Diencephalon (tissue), 1 donor: ENCODE measurements around the gene DRG2. TPM values are rescaled to one million over a fixed set of nuclear protein-coding genes. Genes with fewer than 3 reads are reported as not detected.

Experiments used
- total RNA-seq: library from RNA; depleted of rRNA; stranded (reverse); fragments of >200 nt; gene quantifications from one replicate; pipeline ENCODE4 v1.2.3, GENCODE V29; 2014

DRG2 gene, protein sequence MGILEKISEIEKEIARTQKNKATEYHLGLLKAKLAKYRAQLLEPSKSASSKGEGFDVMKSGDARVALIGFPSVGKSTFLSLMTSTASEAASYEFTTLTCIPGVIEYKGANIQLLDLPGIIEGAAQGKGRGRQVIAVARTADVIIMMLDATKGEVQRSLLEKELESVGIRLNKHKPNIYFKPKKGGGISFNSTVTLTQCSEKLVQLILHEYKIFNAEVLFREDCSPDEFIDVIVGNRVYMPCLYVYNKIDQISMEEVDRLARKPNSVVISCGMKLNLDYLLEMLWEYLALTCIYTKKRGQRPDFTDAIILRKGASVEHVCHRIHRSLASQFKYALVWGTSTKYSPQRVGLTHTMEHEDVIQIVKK
- 18.5 TPM for total RNA-seq

DNA sequence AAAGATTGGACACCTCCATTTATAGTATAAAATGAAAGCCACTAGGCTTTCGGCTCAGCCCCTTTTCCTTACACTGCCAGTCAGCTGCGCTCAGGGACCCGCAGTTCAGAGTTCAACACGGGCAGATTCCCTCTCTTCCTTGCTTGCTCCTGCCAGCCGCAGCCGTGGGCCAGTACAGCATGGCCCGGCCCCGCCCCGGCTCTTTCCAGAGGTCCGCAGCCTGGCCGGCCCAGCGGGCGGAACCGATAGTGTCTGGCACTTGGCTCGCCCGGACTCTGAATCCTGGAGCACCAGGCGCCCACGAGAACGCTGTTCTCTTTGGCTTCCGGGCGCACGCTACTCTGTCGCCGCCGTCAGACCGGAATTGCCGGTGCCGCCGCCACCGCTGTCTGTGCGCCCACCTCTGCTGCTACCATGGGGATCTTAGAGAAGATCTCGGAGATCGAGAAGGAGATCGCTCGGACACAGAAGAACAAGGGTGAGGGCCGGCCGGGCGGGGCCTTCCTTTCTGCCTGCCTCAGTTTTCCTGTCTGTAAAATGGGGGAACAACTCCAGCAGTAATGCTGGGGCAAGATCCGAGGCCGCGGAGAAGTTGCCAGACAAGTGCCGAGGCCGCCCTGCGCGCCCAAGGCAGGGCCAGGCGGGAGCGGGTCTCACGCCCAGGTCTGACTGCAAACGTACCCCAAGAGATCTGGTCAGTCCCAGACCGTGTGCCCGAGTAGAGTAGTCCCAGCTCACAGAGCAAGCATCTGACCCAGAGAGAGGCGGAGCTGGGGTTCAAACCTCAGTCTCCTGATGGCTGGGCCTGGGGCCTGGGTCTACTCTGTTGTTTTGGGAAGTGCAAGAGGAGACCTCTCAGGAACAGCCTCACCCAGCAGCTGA lies at the start of gene DRG2:
TSS of gene DRG2 (plus strand) at position 339 of the 882 bp plus-strand sequence. CDS start at position 415, 76 bp downstream.

DNA sequence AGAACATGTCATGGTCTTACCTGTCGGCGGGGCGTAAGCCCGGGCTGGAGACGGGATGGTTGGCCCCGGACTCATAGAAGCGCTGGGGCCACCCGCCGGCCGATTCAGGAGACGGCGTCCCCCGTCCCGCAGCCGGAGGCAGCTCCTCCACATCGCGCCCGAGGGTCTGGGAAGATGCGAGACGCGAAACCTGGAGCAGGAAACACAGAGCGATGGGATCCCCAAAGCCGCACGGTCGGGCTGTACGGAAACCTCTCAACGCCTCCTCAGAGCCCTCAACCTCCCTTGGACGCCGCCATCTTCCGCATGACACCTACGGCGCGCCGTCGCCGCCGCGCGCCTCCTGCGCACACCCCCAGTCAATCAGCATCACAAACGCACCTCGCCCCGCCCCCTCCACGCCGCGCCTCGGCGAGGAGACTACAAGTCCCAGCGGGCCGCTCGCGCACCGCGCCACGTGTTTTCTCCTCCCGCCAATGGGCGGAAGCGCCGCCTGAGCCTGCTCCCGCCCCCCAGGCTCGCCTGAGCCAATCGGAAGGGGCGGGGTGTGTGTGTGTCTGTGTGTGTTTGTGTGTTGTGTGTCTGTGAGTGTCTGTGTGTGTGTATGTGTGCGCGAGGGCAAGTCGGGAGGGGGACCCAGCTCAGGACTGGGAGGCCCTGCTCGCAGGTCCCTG lies 48.8 kb upstream of the DRG2 start, which contains the start of the genes ATPAF2 and GID4:
TSS of gene ATPAF2 (minus strand) at position 308 of the 674 bp plus-strand sequence. CDS start at position 153, 155 bp downstream.
TSS of gene GID4 (plus strand) at position 548 of the 674 bp plus-strand sequence. CDS start at position 605, 57 bp downstream.

DNA sequence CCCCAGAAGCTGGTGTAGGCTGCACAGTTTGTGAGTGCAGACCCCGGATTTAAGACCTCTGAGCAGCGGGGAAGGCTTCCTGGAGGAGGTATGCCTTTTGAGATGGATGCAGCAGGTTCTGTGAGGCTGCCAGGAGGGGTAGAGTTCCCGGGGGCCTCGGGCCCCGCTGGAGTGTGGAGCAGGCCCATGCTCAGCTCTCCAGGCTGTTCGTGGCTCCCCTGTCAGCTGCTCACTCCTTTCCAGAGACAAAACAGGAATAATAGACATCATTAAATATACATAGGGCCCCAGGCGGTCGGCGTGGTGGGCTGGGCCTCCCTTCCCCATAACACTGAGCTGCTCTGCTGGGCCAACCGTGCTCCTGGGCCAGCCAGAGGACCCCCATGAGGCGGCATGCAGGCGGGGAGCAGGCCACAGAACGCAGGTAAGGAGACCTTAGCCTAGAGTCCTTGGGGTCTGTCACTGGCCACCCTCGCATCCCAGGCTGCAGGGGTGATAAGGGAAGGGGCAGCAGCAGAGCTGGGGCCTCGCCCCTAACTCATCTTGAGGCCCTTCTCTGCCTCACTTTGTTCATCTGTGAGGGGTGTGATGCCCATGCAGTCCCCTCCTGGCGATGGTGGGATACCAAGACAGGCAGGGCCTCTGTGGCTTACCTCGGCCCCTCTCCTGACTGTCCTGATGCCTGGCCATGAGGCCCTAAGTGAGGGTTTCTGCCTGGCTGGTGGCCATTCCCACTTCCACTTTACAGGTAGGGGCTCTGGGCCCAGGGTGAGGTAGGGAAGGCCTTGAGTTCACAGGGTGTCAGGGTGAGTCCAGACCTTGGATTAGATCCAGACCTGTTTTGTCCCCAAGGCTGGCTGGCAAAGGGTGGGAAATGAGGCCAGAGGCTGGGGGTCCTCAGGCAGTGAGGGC lies 20.9 kb downstream of the DRG2 start, which contains the start of gene MYO15A:
TSS of gene MYO15A (plus strand) at position 356 of the 912 bp plus-strand sequence. CDS start 10,045 bp downstream, outside the sequence.

Other genes starting within 250 kb of the DRG2 start
- 47.3 TPM for gene TOM1L2, start 115.5 kb upstream of the DRG2 start, total RNA-seq
- gene DRC3, start 115.1 kb upstream of the DRG2 start, total RNA-seq: 5.1 TPM
- gene ATPAF2, start 48.8 kb upstream of the DRG2 start, total RNA-seq: 33.9 TPM
- 11.1 TPM for gene GID4, start 48.5 kb upstream of the DRG2 start, total RNA-seq
- gene MYO15A, start 20.8 kb downstream of the DRG2 start, total RNA-seq: 2.5 TPM
- 84.2 TPM for gene ALKBH5, start 95.9 kb downstream of the DRG2 start, total RNA-seq
- gene LLGL1, start 137.7 kb downstream of the DRG2 start, total RNA-seq: 46.4 TPM
- gene FLII, start 170.8 kb downstream of the DRG2 start, total RNA-seq: 63.9 TPM
- 21.7 TPM for gene MIEF2, start 172.7 kb downstream of the DRG2 start, total RNA-seq
- gene TOP3A, start 227.0 kb downstream of the DRG2 start, total RNA-seq: 32.5 TPM
- 14.5 TPM for gene SMCR8, start 227.3 kb downstream of the DRG2 start, total RNA-seq